A549 treated with CpdA at 1 μM for 4 hours (cell line): ENCODE results near the gene DPH5. TPM values are rescaled to one million over a fixed set of nuclear protein-coding genes. Genes with fewer than 3 reads are reported as not detected.

ENCODE experiments used
- total RNA-seq: library from RNA; stranded (reverse); fragments of 200-300 nt; extraction: Qiagen RNA extraction; gene quantifications from 5 replicates; pipeline ENCODE4 v1.2.3, GENCODE V29; 2022; ENCODE audit warnings: low read depth

The DPH5 gene
- 27.1 to 39.6 TPM (median 36.2 TPM) in 5 replicates for total RNA-seq

GRCh38 chr1:101025657-101026429, at the start of gene DPH5:
Gene DPH5 (minus strand): TSS chr1:101025784. CDS start chr1:101025443, 341 bp downstream.

Other genes starting within 250 kb of the DPH5 start
- gene EXTL2, start 130.9 kb downstream of the DPH5 start, total RNA-seq, result 7.2 to 9.0 TPM (median 8.5 TPM) in 5 replicates
- gene SLC30A7, start 129.7 kb downstream of the DPH5 start, total RNA-seq, result 7.3 to 11.8 TPM (median 9.1 TPM) in 5 replicates
- gene S1PR1, start 211.2 kb upstream of the DPH5 start, total RNA-seq, result 0.06 to 0.08 TPM (median 0.06 TPM) in 3 of 5 replicates, not detected in the others